Activated CD4-positive, alpha-beta T cell treated with anti-CD3 and anti-CD28 coated beads, Interleukin-2, amount 50 U/mL, for 16 hours (primary cell): ENCODE results near the gene NANOGP8.
"Not testable (repeated sequence)": the region's sequence is repeated elsewhere in the genome, so short reads cannot be mapped to it uniquely, and the experiment has no call there.

Source experiments
- DNase-seq: peaks from one replicate; pipeline ENCODE4 v3.0.0-alpha.2; 2020

Gene NANOGP8

GRCh38 chr15:35092846-35093245 lies 7.8 kb upstream of the NANOGP8 start:
- DNase-seq: no peak

DNA sequence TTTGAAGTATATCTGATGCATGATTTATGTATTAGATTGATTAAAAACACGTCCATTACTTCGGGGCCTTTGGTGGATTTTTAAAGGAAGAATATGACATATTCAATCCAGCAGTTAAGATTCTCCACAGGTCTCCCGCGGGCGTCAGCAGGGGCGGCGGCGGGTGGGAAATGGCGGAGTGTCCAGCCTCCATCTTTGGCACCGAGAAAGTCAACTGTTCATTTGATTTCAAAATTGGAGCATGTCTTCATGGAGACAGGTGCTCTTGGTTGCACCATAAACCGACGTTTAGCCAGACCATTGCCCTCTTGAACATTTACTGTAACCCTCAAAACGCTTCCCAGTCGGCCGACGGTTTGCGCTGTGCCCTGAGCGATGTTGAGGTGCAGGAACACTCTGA lies 7.2 kb upstream of the NANOGP8 start:
- no peak for DNase-seq

DNA sequence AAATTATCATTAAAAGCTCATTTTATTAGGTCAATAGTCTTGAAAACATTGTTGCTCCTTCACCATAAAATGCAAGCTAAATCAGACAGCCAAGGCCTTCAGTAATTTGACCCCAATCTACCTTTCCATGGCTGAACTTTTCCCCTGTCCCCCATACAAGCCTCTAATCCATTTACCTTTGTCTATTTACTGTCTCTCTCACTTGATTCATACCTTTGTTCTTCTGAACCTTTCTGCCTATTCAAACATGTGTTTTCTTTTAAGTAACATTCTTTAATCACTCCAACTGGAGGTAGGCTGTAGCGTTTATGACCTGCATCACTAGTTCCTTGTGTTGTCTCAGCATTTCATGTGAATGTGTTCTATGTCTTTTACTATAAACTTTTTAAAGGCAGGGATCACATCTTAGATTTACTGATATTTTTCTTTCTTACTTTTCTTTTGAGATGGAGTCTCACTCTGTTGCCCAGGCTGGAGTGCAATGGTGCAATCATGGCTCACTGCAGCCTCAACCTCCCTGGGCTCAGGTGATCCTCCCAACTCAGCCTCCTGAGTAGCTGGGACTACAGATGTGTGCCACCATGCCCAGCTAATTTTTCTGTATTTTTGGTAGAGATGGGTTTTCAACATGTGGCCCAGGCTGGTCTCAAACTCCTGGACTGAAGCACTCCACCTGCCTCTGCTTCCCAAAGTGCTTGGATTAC lies 5.2 kb upstream of the NANOGP8 start:
- no peak for DNase-seq

- DNase-seq: no peak
Measured at GRCh38 chr15:35089551-35089950, 4.5 kb upstream of the NANOGP8 start.

- DNase-seq: no peak
Measured at GRCh38 chr15:35088329-35088728, 3.2 kb upstream of the NANOGP8 start.

DNA sequence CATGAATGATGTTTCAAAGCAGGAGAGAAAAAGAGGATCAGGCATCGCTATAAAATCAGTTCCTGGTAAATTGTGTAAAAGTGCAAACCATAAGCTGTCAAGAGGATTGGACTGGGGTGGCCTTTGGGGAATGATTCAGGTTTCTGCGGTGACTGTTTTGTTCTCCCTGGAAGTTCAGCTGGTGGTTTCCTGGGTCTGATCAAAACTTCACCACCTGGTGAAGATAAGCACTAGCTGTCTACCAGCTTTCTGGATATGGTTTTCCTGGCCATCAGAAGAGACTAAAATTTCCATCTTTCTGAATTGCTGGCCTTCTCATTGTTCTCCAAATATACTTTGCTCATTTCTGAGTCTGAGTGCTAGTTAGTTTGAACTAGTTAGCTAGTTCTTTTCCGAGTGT lies 2.7 kb upstream of the NANOGP8 start:
- DNase-seq: no peak

DNA sequence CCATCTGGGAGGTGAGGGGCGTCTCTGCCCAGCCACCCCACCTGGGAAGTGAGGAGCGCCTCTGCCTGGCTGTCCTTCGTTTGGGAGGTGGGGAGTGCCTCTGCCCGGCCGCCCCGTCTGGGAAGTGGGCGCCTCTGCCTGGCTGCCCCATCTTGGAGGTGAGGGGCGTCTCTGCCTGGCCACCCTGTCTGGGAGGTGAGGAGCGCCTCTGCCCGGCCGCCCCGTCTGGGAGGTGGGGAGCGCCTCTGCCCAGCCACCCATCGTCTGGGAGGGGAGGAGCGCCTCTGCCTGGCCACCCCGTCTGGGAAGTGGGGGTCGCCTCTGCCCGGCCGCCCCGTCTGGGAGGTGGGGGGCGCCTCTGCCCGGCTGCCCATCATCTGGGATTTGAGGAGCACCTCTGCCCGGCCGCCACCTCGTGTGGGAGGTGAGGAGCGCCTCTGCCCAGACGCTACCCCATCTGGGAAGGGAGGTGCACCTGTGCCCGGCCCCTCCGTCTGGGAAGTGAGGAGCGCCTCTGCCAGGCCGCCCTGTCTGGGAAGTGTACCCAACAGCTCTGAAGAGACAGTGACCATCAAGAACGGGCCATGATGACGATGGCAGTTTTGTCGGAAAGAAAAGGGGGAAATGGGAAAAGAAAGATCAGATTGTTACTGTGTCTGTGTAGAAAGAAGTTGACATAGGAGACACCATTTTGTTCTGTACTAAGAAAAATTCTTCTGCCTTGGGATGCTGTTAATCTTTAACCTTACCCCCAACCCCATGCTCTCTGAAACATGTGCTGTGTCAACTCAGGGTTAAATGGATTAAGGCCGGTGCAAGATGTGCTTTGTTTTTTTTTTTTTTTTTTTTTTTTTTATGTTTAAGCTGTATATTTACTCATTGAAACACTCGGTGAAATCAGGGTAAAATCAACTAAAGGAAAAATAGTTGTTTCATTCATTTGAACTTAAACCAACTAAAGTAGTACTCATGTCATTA lies 2.4 kb downstream of the NANOGP8 start:
- not testable (repeated sequence) for DNase-seq

DNA sequence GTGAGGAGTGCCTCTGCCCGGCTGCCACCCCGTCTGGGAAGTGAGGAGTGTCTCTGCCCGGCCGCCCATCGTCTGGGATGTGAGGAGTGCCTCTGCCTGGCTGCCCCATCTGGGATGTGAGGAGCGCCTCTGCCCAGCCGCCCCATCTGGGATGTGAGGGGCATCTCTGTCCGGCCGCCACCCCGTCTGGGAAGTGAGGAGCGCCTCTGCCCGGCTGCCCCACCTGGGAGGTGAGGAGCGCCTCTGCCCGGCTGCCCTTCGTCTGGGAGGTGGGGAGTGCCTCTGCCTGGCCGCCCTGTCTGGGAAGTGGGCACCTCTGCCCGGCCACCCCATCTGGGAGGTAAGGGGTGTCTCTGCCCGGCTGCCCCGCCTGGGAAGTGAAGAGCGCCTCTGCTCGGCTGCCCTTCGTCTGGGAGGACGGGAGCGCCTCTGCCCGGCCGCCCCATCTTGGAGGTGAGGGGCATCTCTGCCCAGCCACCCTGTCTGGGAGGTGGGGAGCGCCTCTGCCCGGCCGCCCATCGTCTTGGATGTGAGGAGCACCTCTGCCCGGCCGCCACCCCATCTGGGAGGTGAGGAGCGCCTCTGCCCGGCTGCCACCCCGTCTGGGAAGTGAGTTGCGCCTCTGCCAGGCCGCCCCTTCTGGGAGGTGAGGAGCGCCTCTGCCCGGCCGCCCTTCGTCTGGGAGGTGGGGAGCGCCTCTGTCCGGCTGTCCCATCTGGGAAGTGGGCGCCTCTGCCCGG lies 3.3 kb downstream of the NANOGP8 start:
- DNase-seq: not testable (repeated sequence)

- DNase-seq: no peak
Measured at GRCh38 chr15:35080226-35080625, 4.9 kb downstream of the NANOGP8 start.

DNA sequence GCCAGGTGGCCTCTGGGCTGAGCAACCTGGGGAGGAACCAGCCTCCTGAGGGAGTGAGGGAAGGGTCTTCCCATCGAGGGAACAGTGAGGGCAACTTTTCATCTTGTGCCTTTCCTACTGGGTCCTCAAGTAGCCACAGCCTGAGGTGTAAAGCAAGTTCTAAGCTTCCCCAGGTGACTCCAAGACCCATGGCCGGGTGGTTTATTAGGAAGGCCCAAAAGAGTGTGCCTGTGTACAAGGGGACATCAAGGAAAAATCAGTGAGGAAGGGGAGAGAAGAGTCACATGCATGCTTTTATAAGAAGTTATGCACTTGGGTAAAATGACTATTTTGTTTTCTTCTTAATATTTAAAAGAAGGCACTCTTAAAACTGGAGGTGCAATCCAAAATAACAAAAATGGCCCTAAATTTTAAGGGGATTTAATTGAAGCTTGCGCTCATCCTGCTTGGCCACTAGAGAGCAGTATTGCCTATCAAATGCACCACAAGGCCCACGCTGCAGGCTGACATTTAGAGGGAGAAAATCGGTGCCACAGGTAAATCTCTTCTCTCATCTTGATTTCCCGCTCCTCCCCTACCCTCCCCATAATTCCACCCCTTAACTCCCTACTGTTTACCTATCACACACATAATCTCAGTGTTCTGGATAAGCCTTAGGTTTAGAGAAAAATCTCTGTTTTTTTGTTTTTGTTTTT lies 6.7 kb downstream of the NANOGP8 start:
- peak; percentile 58 for DNase-seq

GRCh38 chr15:35071106-35071505 lies 14.0 kb downstream of the NANOGP8 start:
- DNase-seq: no peak

DNA sequence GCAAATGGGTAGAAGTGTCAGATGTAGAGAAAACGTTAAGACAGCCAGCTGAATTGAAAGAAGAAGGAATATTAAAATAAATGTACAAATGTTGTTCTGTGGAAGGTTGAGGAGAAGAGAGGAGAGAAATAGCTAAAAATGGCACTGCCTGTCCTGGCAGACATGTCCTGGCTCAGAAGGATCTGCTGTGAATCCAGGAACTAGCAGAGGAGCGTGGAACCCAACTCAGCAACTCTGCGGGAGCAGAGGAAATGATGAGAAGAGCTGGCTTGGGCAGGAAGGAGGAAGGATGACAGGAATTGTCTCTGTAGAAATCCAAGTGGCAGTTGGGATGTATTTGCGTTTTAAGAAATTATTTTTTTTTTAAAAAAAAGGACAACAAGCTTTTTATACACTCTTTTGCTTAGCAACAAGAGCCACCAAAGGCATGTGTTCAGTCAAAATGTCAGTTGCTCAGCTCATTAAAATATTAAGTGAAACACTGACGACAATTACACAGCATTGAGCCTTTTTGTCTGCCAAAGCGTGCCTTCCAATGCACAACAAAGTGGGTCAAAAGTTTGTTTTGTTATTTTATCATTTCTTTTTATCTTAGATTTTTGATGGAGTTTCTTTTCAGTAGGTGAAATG lies 16.1 kb downstream of the NANOGP8 start:
- no peak for DNase-seq

DNA sequence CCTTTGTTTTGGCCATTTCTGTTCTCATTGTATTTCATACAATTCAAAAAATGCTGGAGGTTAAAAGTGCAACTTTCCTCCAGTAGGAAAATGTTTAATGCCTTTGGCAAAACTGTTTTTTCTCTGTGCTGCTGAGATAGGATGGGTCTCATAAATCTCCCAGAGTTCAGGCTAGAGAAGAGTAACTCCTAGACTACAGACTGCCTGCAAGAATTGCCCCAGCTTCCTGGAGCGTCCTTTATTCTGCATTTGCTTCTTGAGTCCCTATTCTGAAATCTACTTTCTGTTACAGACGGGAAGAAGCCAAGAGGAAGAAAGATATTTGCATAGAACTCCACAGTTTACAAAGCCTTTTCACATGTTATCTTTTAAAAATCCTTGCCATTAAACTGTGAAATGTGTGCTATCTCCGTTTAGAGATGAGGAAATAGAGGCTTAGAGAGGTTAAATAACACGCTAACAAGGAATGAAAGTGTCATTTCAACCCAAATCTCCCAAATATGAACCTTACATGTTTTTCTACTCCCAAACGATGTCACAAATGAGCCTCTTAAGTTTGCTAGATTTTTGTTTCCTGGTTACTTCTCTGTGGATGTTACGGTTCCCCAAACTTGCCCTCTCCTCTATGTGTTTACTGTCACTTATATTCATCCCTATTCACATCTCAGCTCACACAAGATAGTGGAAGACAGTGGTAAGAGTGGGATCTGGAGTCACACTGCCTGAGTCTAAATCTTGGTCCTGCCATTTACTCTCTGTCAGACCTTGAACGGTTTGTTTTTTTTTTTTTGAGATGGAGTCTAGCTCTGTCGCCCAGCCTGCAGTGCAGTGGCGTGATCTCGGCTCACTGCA lies 17.4 kb downstream of the NANOGP8 start:
- DNase-seq: no peak

- DNase-seq: no peak
Measured at GRCh38 chr15:35066094-35066493, 19.0 kb downstream of the NANOGP8 start.

- DNase-seq: no peak
Measured at GRCh38 chr15:35064576-35065190, 20.4 kb downstream of the NANOGP8 start.

- no peak for DNase-seq
Measured at GRCh38 chr15:35062738-35063099, 22.4 kb downstream of the NANOGP8 start.

DNA sequence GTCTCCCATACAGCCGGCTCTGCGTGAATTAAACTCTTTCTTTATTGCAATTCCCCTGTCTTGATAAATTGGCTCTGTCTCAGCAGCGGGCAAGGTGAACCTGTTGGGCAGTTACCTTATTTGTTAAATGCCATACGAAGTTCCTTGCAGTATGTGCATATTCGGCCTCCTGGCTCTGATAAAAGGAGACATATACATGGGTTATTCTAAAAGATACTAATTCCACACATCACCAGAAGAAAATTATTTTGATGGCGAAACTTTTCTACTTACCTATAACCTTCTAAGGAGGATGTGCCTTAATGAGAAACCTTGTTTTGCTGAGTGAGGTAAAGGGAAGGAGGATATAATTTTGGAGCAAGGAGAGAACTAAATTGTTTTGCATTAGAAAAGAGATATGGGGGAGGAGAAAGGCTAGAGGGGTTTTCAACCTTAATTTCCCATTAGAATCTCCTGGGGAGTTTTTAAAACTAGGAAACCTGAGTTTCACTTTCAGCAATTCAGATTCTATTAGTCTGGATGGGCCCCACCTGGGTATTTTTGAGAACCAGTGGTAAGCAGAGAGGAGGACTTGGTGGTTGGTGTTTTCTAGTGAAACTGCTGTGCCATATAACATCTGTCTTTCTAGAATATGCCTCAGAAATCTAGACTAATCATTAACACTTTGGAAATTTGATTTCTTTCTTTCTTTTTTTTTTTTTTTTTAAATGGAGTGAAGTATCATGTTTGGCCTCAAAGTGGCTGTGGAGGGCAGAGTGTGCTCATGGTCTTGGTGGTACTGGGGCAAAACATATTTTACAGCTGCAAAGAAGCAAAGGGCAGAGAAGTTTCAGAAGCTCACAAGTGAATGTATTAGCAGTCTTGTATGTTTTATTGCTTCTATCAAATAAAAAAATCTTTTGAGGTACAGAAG lies 23.0 kb downstream of the NANOGP8 start:
- DNase-seq: no peak

GRCh38 chr15:35061161-35061824 lies 23.8 kb downstream of the NANOGP8 start:
- no peak for DNase-seq

DNA sequence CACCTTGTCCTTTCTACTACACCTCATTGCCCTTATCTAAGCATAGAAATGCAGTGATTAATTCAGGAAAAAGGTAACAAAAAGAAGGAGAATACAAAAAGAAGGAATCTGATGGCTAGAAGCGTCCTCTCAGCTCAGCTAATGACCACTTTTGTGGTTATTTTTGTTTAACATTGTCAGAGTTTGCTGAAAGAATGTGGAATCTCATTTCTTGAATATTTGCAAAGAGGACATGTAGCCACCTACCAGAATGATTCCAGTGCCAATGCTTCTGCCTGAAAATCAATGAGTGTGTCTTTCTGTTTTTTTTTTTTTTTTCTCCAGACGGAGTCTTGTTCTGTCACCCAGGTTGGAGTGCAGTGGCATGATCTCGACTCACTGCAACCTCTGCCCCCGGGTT lies 24.5 kb downstream of the NANOGP8 start:
- DNase-seq: no peak
